Renal cortex interstitium (tissue), 11 donors: Measurements from ENCODE around the gene IRF1. TPM values are rescaled to one million over a fixed set of nuclear protein-coding genes. Genes with fewer than 3 reads are reported as not detected.

Source experiments
- DNase-seq, 11 donors: peaks; one replicate each; pipeline ENCODE4 v3.0.0-alpha.2; 2013; ENCODE audit warnings: low read depth in 9 of 11, low spot score in 4 of 11; ENCODE audit errors: extremely low read depth in 1 of 11
- polyA plus RNA-seq, 3 donors: library from polyadenylated mRNA; unstranded; fragments of 120-200 nt; gene quantifications; one replicate each; pipeline ENCODE4 v1.2.1, GENCODE V29; 2013; ENCODE audit not compliant: insufficient read length in 3 of 3

The IRF1 gene
- polyA plus RNA-seq, 3 donors = 13.3 to 15.4 (median 15.3) TPM

GRCh38 chr5:132503244-132503643 is 12.7 kb upstream of the IRF1 start:
- DNase-seq = no peak

- no peak for DNase-seq
These were observed 11.7 kb upstream of the IRF1 start for GRCh38 chr5:132501961-132502931.

GRCh38 chr5:132501629-132501956 is 11.0 kb upstream of the IRF1 start:
- DNase-seq = no peak

- peak in 6 of 11 donors; percentile 33 to 54 (median 50) for DNase-seq
These were observed 10.5 kb upstream of the IRF1 start for GRCh38 chr5:132500931-132501628.

GRCh38 chr5:132500244-132500930 is 9.8 kb upstream of the IRF1 start:
- DNase-seq = no peak

GRCh38 chr5:132499440-132500243 is 9.1 kb upstream of the IRF1 start:
- no peak for DNase-seq

GRCh38 chr5:132498686-132499271 is 8.2 kb upstream of the IRF1 start:
- no peak for DNase-seq

- no peak for DNase-seq
These were observed 7.6 kb upstream of the IRF1 start for GRCh38 chr5:132498152-132498551.

GRCh38 chr5:132497488-132497997 is 7.0 kb upstream of the IRF1 start:
- peak in 5 of 11 donors; percentile 21 to 54 (median 40) for DNase-seq

- peak in 7 of 11 donors; percentile 42 to 79 (median 74) for DNase-seq
These were observed 6.3 kb upstream of the IRF1 start for GRCh38 chr5:132496631-132497487.

- DNase-seq = peak in 8 of 11 donors; percentile 50 to 89 (median 74)
These were observed 5.6 kb upstream of the IRF1 start for GRCh38 chr5:132496191-132496630.

- DNase-seq = peak in 8 of 11 donors; percentile 63 to 83 (median 67)
These were observed 5.2 kb upstream of the IRF1 start for GRCh38 chr5:132495667-132496190.

GRCh38 chr5:132493821-132494220 is 3.2 kb upstream of the IRF1 start:
- no peak for DNase-seq

GRCh38 chr5:132493241-132493640 is 2.7 kb upstream of the IRF1 start:
- DNase-seq = no peak

GRCh38 chr5:132492386-132493125 is 2.0 kb upstream of the IRF1 start:
- no peak for DNase-seq
